Parathyroid adenoma (tissue), 2 donors: ENCODE results near the gene GLB1L2.

ENCODE experiments used
- H2AFZ ChIP-seq: fragments of 300-600 bp; sonication (generic); one replicate; pipeline ENCODE4 v1.7.0; 2017; ENCODE audit warnings: antibody characterized with exemption, mild to moderate bottlenecking
- H3K27ac ChIP-seq: fragments of 300-600 bp; sonication (generic); one replicate; pipeline ENCODE4 v1.7.0; 2017
- H3K27me3 ChIP-seq: fragments of 300-600 bp; sonication (generic); one replicate; pipeline ENCODE4 v1.7.0; 2017; ENCODE audit warnings: low read length; ENCODE audit not compliant: control insufficient read depth, insufficient read depth
- H3K36me3 ChIP-seq: fragments of 300-600 bp; sonication (generic); one replicate; pipeline ENCODE4 v1.7.0; 2017; ENCODE audit warnings: low read length; ENCODE audit not compliant: control insufficient read depth, insufficient read depth
- H3K4me1 ChIP-seq: fragments of 300-600 bp; sonication (generic); one replicate; pipeline ENCODE4 v1.7.0; 2017; ENCODE audit warnings: control low read depth
- H3K4me2 ChIP-seq: fragments of 300-600 bp; sonication (generic); one replicate; pipeline ENCODE4 v1.7.0; 2017; ENCODE audit warnings: low read length
- H3K4me3 ChIP-seq: fragments of 300-600 bp; sonication (generic); one replicate; pipeline ENCODE4 v1.7.0; 2017; ENCODE audit warnings: low read depth, low read length
- H3K79me2 ChIP-seq: fragments of 300-600 bp; sonication (generic); one replicate; pipeline ENCODE4 v1.7.0; 2017; ENCODE audit warnings: control low read depth
- H3K9ac ChIP-seq: fragments of 300-600 bp; sonication (generic); one replicate; pipeline ENCODE4 v1.7.0; 2017; ENCODE audit warnings: mild to moderate bottlenecking
- H3K9me3 ChIP-seq: fragments of 300-600 bp; sonication (generic); one replicate; pipeline ENCODE4 v1.7.0; 2017; ENCODE audit warnings: low read length; ENCODE audit not compliant: control insufficient read depth
- TF ChIP-seq, protein P1 (sequence below): fragments of 300-600 bp; sonication (generic); IDR thresholded peaks from one replicate; pipeline ENCODE4 v1.7.0; 2017; ENCODE audit warnings: antibody characterized with exemption, mild to moderate bottlenecking
- donor health status: primary hyperparathyroidism.

Gene GLB1L2

DNA sequence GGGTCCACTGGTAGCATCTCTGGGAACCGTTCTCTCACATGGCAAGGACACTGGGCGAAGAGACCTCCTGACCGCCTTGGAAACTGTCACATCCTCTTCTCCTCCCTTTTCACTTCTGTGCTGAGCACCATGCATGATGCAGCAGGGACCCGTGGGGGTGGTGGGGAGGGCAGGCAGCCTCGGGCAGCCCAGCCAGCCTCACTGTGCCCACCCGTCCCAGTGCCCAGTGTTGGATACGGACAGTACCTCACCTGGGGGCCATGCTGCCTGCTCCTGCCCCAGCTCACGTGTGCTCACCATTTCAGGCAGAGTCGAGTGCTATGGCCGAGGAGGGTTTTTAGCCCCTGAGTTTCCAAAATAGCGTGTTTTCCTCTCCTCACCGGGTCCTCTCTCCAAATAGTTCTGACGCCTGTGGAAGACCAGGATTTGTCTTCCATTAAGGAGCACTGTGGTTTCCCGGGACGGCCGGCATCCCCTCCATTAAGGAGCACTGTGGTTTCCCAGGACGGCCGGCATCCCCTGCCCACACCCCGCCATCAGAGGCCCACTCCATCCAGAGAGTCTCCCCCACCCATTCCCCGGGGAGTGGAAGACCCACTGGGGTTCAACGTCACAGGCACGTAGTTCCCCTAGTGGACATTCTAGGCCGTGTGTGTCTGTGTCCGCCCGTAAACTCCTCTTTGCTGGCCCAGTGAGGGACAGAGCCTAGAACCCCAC is 57.8 kb downstream of the GLB1L2 start:
- no peaks in the 10 kb centered on the region for H3K9me3 ChIP-seq
- no peak overlapping the region for H3K4me2 ChIP-seq
- no peaks in the 10 kb centered on the region for H3K27me3 ChIP-seq
- no peak overlapping the region for H2AFZ ChIP-seq
- TF ChIP-seq, protein P1, sequence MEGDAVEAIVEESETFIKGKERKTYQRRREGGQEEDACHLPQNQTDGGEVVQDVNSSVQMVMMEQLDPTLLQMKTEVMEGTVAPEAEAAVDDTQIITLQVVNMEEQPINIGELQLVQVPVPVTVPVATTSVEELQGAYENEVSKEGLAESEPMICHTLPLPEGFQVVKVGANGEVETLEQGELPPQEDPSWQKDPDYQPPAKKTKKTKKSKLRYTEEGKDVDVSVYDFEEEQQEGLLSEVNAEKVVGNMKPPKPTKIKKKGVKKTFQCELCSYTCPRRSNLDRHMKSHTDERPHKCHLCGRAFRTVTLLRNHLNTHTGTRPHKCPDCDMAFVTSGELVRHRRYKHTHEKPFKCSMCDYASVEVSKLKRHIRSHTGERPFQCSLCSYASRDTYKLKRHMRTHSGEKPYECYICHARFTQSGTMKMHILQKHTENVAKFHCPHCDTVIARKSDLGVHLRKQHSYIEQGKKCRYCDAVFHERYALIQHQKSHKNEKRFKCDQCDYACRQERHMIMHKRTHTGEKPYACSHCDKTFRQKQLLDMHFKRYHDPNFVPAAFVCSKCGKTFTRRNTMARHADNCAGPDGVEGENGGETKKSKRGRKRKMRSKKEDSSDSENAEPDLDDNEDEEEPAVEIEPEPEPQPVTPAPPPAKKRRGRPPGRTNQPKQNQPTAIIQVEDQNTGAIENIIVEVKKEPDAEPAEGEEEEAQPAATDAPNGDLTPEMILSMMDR: no peak
- H3K36me3 ChIP-seq: no peaks in the 10 kb centered on the region
- no peaks in the 10 kb centered on the region for H3K79me2 ChIP-seq
- no peaks in the 10 kb centered on the region for H3K4me1 ChIP-seq
- no peak overlapping the region for H3K4me3 ChIP-seq
- no peak overlapping the region for H3K9ac ChIP-seq
- H3K27ac ChIP-seq: no peak overlapping the region

GRCh38 chr11:134390706-134391569 is 59.1 kb downstream of the GLB1L2 start:
- TF ChIP-seq, protein P1: no peak
- no peaks in the 10 kb centered on the region for H3K9me3 ChIP-seq
- no peaks in the 10 kb centered on the region for H3K4me1 ChIP-seq
- H3K27me3 ChIP-seq: no peaks in the 10 kb centered on the region
- H3K9ac ChIP-seq: no peak overlapping the region
- no peak overlapping the region for H3K4me3 ChIP-seq
- H3K36me3 ChIP-seq: no peaks in the 10 kb centered on the region
- no peak overlapping the region for H2AFZ ChIP-seq
- H3K27ac ChIP-seq: no peak overlapping the region
- no peaks in the 10 kb centered on the region for H3K79me2 ChIP-seq
- H3K4me2 ChIP-seq: no peak overlapping the region

GRCh38 chr11:134391656-134392055 is 59.9 kb downstream of the GLB1L2 start:
- Histone ChIP-seq H3K79me2 (no peaks in the 10 kb centered on the region), H3K27me3 (no peaks in the 10 kb centered on the region), H3K4me2 (no peak overlapping the region), H3K9me3 (no peaks in the 10 kb centered on the region), H3K4me3 (no peak overlapping the region), H3K4me1 (no peaks in the 10 kb centered on the region), H2AFZ (no peak overlapping the region), H3K9ac (no peak overlapping the region), H3K36me3 (no peaks in the 10 kb centered on the region), H3K27ac (no peak overlapping the region)
- TF ChIP-seq, protein P1: no peak

DNA sequence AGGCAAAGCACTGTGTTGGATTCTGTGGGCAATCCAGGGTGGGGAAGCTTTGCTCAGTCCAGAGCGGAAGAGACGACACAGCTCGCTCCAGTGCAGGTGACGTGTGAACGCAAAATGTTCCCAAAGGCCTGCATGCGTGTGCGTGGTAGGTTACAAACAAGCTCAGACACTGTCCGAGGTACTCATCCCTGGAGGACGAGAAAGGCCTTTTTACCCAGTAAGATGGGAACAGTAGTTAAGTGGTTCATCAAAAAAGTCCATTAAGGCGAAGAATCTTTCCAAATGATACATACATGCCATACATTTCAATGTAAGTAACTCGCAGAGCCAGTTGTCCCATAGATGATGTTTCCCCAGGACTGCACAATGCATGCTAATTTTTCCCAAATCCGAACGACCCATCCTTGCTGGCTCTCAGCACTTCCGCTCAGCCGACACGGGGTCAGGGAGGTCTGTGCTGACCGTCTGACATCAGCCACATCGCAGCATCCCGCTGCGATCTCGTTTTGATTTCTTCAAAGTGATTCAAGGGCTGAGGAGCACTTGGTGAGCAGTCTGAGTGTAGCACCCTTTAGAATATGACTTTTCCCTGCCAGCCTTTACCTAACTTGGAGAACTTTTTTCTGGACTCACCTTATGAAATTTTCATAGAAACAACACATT is 61.3 kb downstream of the GLB1L2 start:
- Histone ChIP-seq H3K27ac (no peak overlapping the region), H3K4me3 (no peak overlapping the region), H3K4me2 (no peak overlapping the region), H2AFZ (no peak overlapping the region), H3K36me3 (no peaks in the 10 kb centered on the region), H3K9me3 (no peaks in the 10 kb centered on the region), H3K9ac (no peak overlapping the region), H3K27me3 (no peaks in the 10 kb centered on the region), H3K4me1 (no peaks in the 10 kb centered on the region), H3K79me2 (no peaks in the 10 kb centered on the region)
- TF ChIP-seq, protein P1: no peak
